GM21576 (cell line): Measurements from ENCODE around the gene MPO.

ENCODE experiments used
- ATAC-seq: cut with Tn5 transposase; IDR thresholded peaks from one replicate; pipeline ENCODE4 v1.9.1; 2021; ENCODE audit warnings: mild to moderate bottlenecking, moderate library complexity; ENCODE audit not compliant: unreplicated experiment

The MPO gene

GRCh38 chr17:58242171-58242784 is 38.5 kb downstream of the MPO start:
- no peak for ATAC-seq

- no peak for ATAC-seq
Observed at GRCh38 chr17:58239987-58240386, 40.7 kb downstream of the MPO start.

- ATAC-seq, result no peak
Observed at GRCh38 chr17:58238147-58238634, 42.5 kb downstream of the MPO start, which contains the start of gene LPO. TSS of gene LPO (plus strand) at chr17:58238584. CDS start at chr17:58242980, 4,396 bp downstream.

DNA sequence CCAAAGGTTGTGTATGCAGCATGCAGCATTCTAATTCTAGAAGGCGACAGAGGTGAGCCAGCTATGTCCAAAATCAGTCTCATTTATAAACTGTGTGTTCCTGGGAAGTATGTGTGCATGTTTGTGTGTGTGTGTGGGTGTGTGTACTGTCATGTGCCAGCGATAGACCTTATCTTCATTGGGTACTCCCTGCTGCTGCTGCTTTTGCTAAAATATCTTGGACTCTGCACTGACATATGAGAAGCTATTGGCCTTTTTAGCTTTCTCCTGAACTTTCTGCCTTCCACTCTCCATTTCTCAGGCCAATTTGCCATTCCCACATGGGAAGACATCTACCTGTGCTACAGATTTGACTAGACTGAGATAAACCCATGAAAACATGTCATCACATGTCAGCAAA is 44.3 kb downstream of the MPO start:
- ATAC-seq, result no peak

DNA sequence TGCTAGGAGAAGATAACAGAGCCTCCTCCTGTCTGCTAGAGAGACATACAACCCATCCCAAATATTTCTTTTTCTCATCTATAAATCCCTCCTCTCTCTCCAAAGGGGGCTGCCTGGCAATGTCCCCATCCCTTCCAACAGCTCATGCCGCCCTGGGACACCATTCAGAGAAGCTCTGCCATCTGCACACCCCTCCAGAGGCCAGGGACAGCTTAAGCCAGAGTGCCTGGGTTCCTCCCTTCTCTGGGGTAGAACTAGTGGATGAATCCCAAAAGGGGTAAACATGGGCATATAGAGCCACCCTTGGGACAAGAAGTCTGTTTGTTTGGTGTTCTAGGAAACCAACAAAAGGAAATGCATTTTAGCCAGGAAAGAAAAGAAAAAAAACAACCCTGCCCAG is 44.9 kb downstream of the MPO start:
- ATAC-seq, result no peak

DNA sequence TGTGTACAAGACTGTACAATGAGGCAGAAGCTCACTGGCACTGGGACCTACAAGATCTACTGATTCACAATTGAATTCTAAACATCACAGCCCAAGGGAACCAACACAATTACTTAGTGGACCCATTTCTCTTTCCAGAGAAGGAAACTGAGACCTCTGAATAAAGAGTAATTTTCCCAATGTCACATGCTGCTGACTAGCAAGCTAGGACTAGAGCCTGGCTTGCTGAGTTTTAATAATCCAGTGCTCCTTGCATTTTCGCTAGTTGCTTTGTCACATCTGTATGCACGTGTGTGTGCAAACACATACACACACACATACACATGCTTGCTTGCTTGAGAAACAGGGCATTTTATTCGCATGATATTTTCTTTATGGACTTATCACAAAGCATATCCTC is 46.2 kb downstream of the MPO start:
- no peak for ATAC-seq

DNA sequence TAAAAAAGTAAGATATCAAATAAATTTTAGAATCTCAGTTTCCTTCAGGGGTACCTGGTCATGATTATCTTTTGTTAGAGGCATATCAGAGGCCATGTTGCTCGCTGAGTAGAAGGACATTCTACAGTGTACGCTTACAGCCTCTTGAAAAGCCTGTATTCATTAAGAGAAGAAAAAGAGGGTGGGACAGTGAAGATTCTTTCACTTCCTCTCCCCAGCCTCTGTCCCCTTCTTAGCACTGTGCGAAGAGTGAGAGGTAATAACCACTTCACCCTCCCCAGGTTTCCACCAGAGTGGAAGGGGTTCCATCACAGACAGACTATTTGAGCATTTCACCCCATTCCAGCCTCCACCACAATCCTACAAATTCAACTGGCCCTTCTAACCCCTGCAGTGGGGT is 47.2 kb downstream of the MPO start:
- peak; percentile 63 for ATAC-seq

- peak; percentile 66 for ATAC-seq
Observed at GRCh38 chr17:58232707-58233156, 48.0 kb downstream of the MPO start.

GRCh38 chr17:58231641-58232040 is 49.1 kb downstream of the MPO start:
- ATAC-seq, result no peak

DNA sequence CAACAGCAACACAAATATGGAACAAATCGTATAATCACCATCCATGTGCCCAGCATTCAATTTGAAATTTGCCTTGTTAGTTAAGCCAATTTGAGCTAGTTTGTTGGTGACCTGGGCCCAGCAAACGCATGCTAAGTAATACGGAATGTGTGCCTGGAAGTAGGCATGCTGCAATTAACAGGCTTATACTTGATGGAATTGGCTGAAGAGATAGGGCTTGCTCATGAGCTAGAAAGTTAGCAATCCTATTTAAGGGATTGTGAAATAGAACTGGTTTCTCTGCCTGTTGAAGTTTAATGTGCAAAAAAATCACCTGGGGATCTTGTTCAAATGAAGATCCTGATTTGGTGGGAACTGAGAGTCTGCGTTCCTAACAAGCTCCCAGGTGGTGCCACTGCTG is 50.9 kb downstream of the MPO start:
- ATAC-seq, result no peak

GRCh38 chr17:58229384-58229783 is 51.4 kb downstream of the MPO start:
- ATAC-seq, result no peak

DNA sequence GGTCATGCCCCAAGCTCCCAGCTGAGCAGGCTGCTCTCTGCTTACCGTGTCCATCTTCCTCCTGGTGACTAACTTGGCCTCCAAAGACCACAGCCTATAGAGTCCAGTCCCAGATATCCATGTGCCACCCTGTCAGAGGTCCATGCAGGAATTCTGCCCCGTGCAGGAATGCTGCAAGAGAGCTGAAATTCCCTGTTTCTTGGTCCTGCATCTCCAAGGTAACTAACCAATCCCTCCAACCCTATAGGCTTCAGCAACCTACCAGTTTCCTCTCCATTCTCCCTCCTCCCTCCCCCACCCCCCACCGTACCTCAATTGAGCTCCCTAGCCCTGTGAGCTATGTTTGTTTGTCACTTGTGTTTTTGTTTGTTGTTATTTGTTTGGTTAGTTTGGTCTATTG is 52.1 kb downstream of the MPO start:
- no peak for ATAC-seq

- no peak for ATAC-seq
Observed at GRCh38 chr17:58227733-58228132, 53.0 kb downstream of the MPO start.

- ATAC-seq, result no peak
Observed at GRCh38 chr17:58224315-58224714, 56.4 kb downstream of the MPO start.
